Panc1 (cell line): Measurements from ENCODE around the gene GPRIN2.

Experiments
- POLR2AphosphoS5 ChIP-seq: IDR thresholded peaks from 2 replicates; pipeline ENCODE4 v1.6.1; 2012; ENCODE audit warnings: mild to moderate bottlenecking, low read depth, low read length, moderate library complexity
- SIN3A ChIP-seq: IDR thresholded peaks from 2 replicates; pipeline ENCODE4 v1.6.1; 2012; ENCODE audit warnings: low read depth, mild to moderate bottlenecking, low read length, moderate library complexity, borderline replicate concordance; ENCODE audit not compliant: insufficient read depth
- TCF7L2 ChIP-seq: IDR thresholded peaks from 2 replicates; pipeline ENCODE4 v1.6.1; 2011; ENCODE audit warnings: mild to moderate bottlenecking, low read depth, low read length, inconsistent platforms
- TF ChIP-seq, protein P1 (sequence below), 2 experiments: IDR thresholded peaks; 2 replicates each; pipeline ENCODE4 v1.6.1; 2011 to 2012; ENCODE audit warnings: low read depth in 2 of 2, control low read depth in 1 of 2, low read length in 1 of 2, mild to moderate bottlenecking in 1 of 2, moderate library complexity in 1 of 2; ENCODE audit not compliant: insufficient read depth in 1 of 2
- TF ChIP-seq, protein P2 (sequence below): fragments of 450-650 bp; IDR thresholded peaks from 2 replicates; pipeline ENCODE4 v1.5.1; 2017; ENCODE audit warnings: mild to moderate bottlenecking

DNA sequence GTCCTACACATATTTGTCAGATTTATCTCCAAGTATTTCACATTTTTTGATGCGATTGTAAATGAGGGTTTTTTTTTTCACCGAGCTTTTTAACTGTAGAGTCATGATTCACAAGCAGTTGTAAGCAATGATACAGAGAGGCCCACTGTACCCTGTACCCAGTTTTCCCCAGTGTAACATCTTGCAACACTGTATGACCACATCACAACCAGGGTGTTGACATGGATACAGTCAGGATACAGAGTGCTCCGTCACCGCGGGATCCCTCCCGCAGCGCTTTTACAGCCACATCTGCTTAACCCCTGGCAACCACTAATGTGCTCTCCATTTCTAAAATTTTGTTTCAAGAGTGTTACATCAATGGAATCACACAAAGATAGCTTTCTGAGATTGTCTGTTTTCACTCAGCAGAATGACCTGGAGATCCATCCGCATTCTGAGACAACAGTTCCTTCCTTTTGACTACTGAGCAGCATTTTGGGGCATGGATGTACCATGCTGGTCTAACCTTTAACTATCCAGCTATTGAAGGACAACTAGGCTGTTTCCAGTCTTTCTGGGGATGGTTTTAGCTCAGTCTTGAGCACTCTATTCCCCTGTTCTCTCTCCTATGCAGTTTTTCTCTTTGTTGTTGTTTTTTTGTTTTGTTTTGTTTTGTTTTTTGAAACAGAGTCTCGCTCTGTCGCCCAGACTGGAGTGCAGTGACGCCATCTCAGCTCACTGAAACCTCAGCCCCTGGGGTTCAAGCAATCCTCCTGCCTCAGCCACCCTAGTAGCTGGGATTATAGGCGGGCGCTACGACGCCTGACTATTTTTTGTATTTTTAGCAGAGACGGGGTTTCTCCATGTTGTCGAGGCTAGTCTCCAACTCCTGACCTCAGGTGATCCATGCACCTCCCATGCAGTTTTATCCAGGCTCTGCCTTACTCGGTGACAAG is 25.9 kb downstream of the GPRIN2 start:
- TF ChIP-seq, protein P1, sequence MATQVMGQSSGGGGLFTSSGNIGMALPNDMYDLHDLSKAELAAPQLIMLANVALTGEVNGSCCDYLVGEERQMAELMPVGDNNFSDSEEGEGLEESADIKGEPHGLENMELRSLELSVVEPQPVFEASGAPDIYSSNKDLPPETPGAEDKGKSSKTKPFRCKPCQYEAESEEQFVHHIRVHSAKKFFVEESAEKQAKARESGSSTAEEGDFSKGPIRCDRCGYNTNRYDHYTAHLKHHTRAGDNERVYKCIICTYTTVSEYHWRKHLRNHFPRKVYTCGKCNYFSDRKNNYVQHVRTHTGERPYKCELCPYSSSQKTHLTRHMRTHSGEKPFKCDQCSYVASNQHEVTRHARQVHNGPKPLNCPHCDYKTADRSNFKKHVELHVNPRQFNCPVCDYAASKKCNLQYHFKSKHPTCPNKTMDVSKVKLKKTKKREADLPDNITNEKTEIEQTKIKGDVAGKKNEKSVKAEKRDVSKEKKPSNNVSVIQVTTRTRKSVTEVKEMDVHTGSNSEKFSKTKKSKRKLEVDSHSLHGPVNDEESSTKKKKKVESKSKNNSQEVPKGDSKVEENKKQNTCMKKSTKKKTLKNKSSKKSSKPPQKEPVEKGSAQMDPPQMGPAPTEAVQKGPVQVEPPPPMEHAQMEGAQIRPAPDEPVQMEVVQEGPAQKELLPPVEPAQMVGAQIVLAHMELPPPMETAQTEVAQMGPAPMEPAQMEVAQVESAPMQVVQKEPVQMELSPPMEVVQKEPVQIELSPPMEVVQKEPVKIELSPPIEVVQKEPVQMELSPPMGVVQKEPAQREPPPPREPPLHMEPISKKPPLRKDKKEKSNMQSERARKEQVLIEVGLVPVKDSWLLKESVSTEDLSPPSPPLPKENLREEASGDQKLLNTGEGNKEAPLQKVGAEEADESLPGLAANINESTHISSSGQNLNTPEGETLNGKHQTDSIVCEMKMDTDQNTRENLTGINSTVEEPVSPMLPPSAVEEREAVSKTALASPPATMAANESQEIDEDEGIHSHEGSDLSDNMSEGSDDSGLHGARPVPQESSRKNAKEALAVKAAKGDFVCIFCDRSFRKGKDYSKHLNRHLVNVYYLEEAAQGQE (IDR thresholded peaks at IDR 0.05; ENCODE audit: insufficient read depth in 1 of 2, low read depth in 2 of 2, low read length in 1 of 2), result no peak
- TF ChIP-seq, protein P2, sequence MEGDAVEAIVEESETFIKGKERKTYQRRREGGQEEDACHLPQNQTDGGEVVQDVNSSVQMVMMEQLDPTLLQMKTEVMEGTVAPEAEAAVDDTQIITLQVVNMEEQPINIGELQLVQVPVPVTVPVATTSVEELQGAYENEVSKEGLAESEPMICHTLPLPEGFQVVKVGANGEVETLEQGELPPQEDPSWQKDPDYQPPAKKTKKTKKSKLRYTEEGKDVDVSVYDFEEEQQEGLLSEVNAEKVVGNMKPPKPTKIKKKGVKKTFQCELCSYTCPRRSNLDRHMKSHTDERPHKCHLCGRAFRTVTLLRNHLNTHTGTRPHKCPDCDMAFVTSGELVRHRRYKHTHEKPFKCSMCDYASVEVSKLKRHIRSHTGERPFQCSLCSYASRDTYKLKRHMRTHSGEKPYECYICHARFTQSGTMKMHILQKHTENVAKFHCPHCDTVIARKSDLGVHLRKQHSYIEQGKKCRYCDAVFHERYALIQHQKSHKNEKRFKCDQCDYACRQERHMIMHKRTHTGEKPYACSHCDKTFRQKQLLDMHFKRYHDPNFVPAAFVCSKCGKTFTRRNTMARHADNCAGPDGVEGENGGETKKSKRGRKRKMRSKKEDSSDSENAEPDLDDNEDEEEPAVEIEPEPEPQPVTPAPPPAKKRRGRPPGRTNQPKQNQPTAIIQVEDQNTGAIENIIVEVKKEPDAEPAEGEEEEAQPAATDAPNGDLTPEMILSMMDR, result no peak
- TF ChIP-seq POLR2AphosphoS5 (no peak), SIN3A (no peak), TCF7L2 (no peak)
